ENCODE data around the gene OTP. TPM values are rescaled to one million over a fixed set of nuclear protein-coding genes. Genes with fewer than 3 reads are reported as not detected.

The OTP gene
- total and polyA plus RNA-seq, 4 donors = not detected

- no peak for TF ChIP-seq TAF1 (conservative IDR thresholded peaks at IDR 0.05)
- TF ChIP-seq FOXA1 (IDR thresholded peaks at IDR 0.05) = no peak
- no peak for TF ChIP-seq RAD21 (IDR thresholded peaks at IDR 0.05)
- no peak for TF ChIP-seq MAX (IDR thresholded peaks at IDR 0.05)
- TF ChIP-seq CTCF (IDR thresholded peaks at IDR 0.05; ENCODE audit: low read depth, low read length, missing input control) = no peak
- TF ChIP-seq FOXA2 (IDR thresholded peaks at IDR 0.05) = no peak
- TF ChIP-seq ATF3 (IDR thresholded peaks at IDR 0.05) = no peak
- TF ChIP-seq HNF4G (IDR thresholded peaks at IDR 0.05) = no peak
- TF ChIP-seq EGR1 (IDR thresholded peaks at IDR 0.05; ENCODE audit: low read depth in 2 of 2) = no peak
- TF ChIP-seq ZBTB33 (IDR thresholded peaks at IDR 0.05) = no peak
- no peak for TF ChIP-seq HNF4A (conservative IDR thresholded peaks at IDR 0.05)
- TF ChIP-seq REST (IDR thresholded peaks at IDR 0.05) = no peak
- no peak for TF ChIP-seq NR2F2 (IDR thresholded peaks at IDR 0.05)
- no peak for TF ChIP-seq JUND (IDR thresholded peaks at IDR 0.05)
- no peak for TF ChIP-seq RXRA (IDR thresholded peaks at IDR 0.05)
- peaks cover 4 to 28% (median 17%) of the 10 kb centered on the region in 4 donors for H3K4me1 ChIP-seq (ENCODE audit: control insufficient read depth in 4 of 4, insufficient read depth in 4 of 4, low read length in 3 of 4)
Observed at GRCh38 chr5:77641397-77641943, 3.0 kb upstream of the OTP start.

More at GRCh38 chr5:77641397-77641943, 3.0 kb upstream of the OTP start:
- 13% methylated on average over 23 of the region's 23 CpGs for WGBS
- H3K9ac ChIP-seq (ENCODE audit: low read depth in 1 of 2, low read length in 2 of 2) = no peak overlapping the region
- peaks cover 0 to 15% (median 0%) of the 10 kb centered on the region in 4 donors for H3K9me3 ChIP-seq (ENCODE audit: control insufficient read depth in 4 of 4, low read length in 3 of 4)
- H3K27me3 ChIP-seq (ENCODE audit: control insufficient read depth in 4 of 4, insufficient read depth in 4 of 4, low read length in 3 of 4) = peaks cover 12 to 53% (median 31%) of the 10 kb centered on the region in 4 donors
- H3K4me3 ChIP-seq (ENCODE audit: low read depth in 1 of 3, low read length in 3 of 3) = no peak overlapping the region
- H3K27ac ChIP-seq (ENCODE audit: low read depth in 1 of 2, low read length in 2 of 2) = no peak overlapping the region
- no peak for DNase-seq (ENCODE audit: low spot score)
- H3K36me3 ChIP-seq (ENCODE audit: control insufficient read depth in 4 of 4, insufficient read depth in 3 of 4, low read depth in 1 of 4, low read length in 3 of 4) = no peaks in the 10 kb centered on the region
